ENCODE measurements around the gene RSPO1.

RSPO1 gene

GRCh38 chr1:37564892-37565291 is 69.8 kb downstream of the RSPO1 start:
- Histone ChIP-seq H3K4me1 (ENCODE audit: control insufficient read depth, insufficient read depth, low read length, unreplicated experiment) (peaks cover 4% of the 10 kb centered on the region), H3K27me3 (ENCODE audit: insufficient read depth, low read length) (no peaks in the 10 kb centered on the region), H3K79me2 (ENCODE audit: control insufficient read depth, insufficient read depth, low read length, unreplicated experiment) (no peaks in the 10 kb centered on the region), H3K4me3 (ENCODE audit: low read depth, low read length) (no peak overlapping the region), H3K36me3 (ENCODE audit: insufficient read depth, low read length) (peaks cover 41% of the 10 kb centered on the region), H3K27ac (ENCODE audit: low read depth, low read length) (no peak overlapping the region), H2AFZ (ENCODE audit: low read length, unreplicated experiment) (no peak overlapping the region)

GRCh38 chr1:37562984-37563383 is 71.7 kb downstream of the RSPO1 start:
- H3K4me3 ChIP-seq (ENCODE audit: low read depth, low read length) = no peak overlapping the region
- H3K79me2 ChIP-seq (ENCODE audit: control insufficient read depth, insufficient read depth, low read length, unreplicated experiment) = no peaks in the 10 kb centered on the region
- no peak overlapping the region for H3K27ac ChIP-seq (ENCODE audit: low read depth, low read length)
- peaks cover 4% of the 10 kb centered on the region for H3K4me1 ChIP-seq (ENCODE audit: control insufficient read depth, insufficient read depth, low read length, unreplicated experiment)
- no peaks in the 10 kb centered on the region for H3K27me3 ChIP-seq (ENCODE audit: insufficient read depth, low read length)
- no peak overlapping the region for H2AFZ ChIP-seq (ENCODE audit: low read length, unreplicated experiment)
- peaks cover 22% of the 10 kb centered on the region for H3K36me3 ChIP-seq (ENCODE audit: insufficient read depth, low read length)

All from ACC112 (cell line).